GM06990 (cell line): ENCODE measurements around the gene MAP9.

ENCODE experiments used
- DNase-seq: peaks from one replicate; pipeline ENCODE4 v3.0.0-alpha.2; 2011; ENCODE audit not compliant: insufficient read length; ENCODE audit errors: extremely low read depth
- H3K27me3 ChIP-seq: replicated peaks from 2 replicates; pipeline ENCODE4 v1.6.0; 2011; ENCODE audit warnings: low read length; ENCODE audit not compliant: control insufficient read depth, insufficient read depth
- H3K36me3 ChIP-seq: 2 replicates; pipeline ENCODE4 v1.5.1; 2011; ENCODE audit warnings: low read length; ENCODE audit not compliant: control insufficient read depth, insufficient read depth
- H3K4me3 ChIP-seq: replicated peaks from 2 replicates; pipeline ENCODE4 v1.5.1; 2011; ENCODE audit warnings: low read depth, mild to moderate bottlenecking, control low read depth, low read length
- CTCF ChIP-seq: IDR thresholded peaks from 2 replicates; pipeline ENCODE4 v1.5.1; 2011; ENCODE audit warnings: low read length, control low read depth, mild to moderate bottlenecking, inconsistent platforms; ENCODE audit not compliant: insufficient read depth, poor library complexity, severe bottlenecking

Gene MAP9

GRCh38 chr4:155411546-155411945 is 34.8 kb upstream of the MAP9 start:
- H3K36me3 ChIP-seq: no peaks in the 10 kb centered on the region
- H3K4me3 ChIP-seq: no peak overlapping the region
- no peaks in the 10 kb centered on the region; the same call in 1 of the 2 replicates for H3K27me3 ChIP-seq
- no peak for DNase-seq
- TF ChIP-seq CTCF: no peak

DNA sequence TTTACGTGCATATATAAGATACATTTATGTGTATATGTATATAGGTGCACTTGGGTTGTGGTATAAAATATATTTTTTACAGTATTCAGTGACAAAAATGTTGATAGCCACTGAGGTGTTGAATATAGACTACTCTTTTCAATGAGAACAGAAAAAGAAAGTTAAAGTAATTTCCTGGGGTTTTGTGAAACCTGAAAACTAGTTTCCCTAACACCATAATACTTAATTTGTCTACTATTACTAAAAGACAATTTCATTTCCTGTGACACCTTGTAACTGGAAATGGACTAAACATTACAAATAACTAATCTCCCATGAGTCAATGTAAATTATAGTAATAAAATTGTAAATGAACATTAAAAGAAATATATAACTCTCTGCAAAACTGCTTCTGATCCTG is 32.0 kb upstream of the MAP9 start:
- DNase-seq: no peak
- TF ChIP-seq CTCF: no peak
- Histone ChIP-seq H3K4me3 (no peak overlapping the region), H3K27me3 (no peaks in the 10 kb centered on the region; the same call in 1 of the 2 replicates), H3K36me3 (no peaks in the 10 kb centered on the region)

DNA sequence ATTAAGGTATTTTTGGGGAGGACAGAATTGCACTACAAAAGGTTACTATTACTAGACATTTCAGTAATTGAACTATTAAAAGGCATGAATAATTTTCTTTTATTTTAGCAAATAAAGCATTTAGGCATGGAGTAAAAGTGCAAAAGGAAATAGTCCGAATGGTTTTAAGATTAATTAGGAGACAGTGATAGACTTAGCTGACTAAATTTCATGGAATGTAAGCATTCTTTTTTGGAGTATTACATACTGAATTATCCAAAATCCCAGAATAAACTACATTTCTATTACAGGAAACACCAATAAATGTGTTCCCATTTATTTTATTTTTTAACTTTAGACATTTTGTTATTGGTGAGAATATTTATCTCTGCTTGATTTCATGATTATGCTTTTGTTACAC is 30.7 kb upstream of the MAP9 start:
- DNase-seq: no peak
- Histone ChIP-seq H3K36me3 (no peaks in the 10 kb centered on the region), H3K4me3 (no peak overlapping the region), H3K27me3 (no peaks in the 10 kb centered on the region; the same call in 1 of the 2 replicates)
- TF ChIP-seq CTCF: no peak

DNA sequence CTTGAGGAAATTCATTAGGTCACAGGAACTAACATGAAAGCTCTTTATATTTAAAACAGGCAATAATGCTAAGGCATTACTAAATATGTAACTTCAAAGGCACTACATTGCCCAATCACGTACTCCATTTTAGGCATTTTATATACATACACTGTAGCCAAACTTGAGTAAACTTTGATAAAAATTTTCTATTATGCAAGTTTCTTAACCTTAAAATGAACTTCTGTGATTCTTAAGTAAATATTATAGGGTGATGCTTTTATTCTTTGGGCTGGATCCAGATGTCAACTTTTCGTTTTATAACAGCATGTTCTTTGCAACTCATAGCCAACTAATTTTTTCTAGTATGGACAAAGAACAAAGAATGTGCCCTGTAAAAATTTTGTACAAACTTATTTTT is 28.3 kb upstream of the MAP9 start:
- no peak for DNase-seq
- no peaks in the 10 kb centered on the region for H3K27me3 ChIP-seq
- H3K4me3 ChIP-seq: no peak overlapping the region
- no peak for TF ChIP-seq CTCF
- no peaks in the 10 kb centered on the region for H3K36me3 ChIP-seq

DNA sequence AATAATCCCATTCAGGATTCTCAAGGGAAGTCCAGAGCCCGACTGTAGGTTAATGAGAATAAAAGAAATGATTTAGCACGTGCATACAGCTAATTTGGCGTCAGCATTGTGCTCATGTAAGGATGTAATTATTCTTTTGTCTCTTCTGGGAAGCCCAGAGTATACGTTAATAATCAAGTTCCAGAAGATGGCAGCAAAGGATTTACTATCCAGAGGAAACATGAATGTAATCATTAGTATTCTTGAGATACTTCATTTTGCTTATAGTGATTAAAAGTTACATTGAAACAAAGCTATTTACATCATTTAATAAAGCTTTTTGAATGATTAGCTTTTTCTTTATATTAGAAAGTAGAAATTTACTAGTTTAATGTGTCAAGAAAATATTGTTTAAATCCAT is 27.1 kb upstream of the MAP9 start:
- Histone ChIP-seq H3K4me3 (no peak overlapping the region), H3K36me3 (no peaks in the 10 kb centered on the region), H3K27me3 (no peaks in the 10 kb centered on the region; the same call in 1 of the 2 replicates)
- DNase-seq: no peak
- TF ChIP-seq CTCF: peak; percentile 4

GRCh38 chr4:155402941-155403340 is 26.2 kb upstream of the MAP9 start:
- no peak for TF ChIP-seq CTCF
- no peaks in the 10 kb centered on the region for H3K36me3 ChIP-seq
- no peak for DNase-seq
- H3K27me3 ChIP-seq: no peaks in the 10 kb centered on the region; the same call in 1 of the 2 replicates
- no peak overlapping the region for H3K4me3 ChIP-seq
